ENCODE measurements around the gene ASPDH.
"Not testable (repeated sequence)": the region's sequence is repeated elsewhere in the genome, so short reads cannot be mapped to it uniquely, and the experiment has no call there.

The ASPDH gene

GRCh38 chr19:50476224-50476906 is 37.3 kb downstream of the ASPDH start, which contains the start of the genes EMC10 and GARIN5A:
Gene EMC10 (plus strand): TSS chr19:50476507. CDS start chr19:50476545, 38 bp downstream.
Gene GARIN5A (minus strand): TSS chr19:50476848. CDS start chr19:50476388, 460 bp downstream.
- DNase-seq: peak; percentile 64

- no peak for DNase-seq
Measured at GRCh38 chr19:50475736-50476223, 37.9 kb downstream of the ASPDH start.

- DNase-seq: no peak
Measured at GRCh38 chr19:50475101-50475568, 38.6 kb downstream of the ASPDH start.

GRCh38 chr19:50473336-50473735 is 40.4 kb downstream of the ASPDH start:
- DNase-seq: not testable (repeated sequence)

- no peak for DNase-seq
Measured at GRCh38 chr19:50468818-50469217, 44.9 kb downstream of the ASPDH start.

GRCh38 chr19:50467566-50467965 is 46.1 kb downstream of the ASPDH start:
- DNase-seq: no peak

- no peak for DNase-seq
Measured at GRCh38 chr19:50466706-50467039, 47.0 kb downstream of the ASPDH start.

GRCh38 chr19:50465986-50466705 is 47.6 kb downstream of the ASPDH start:
- no peak for DNase-seq

- no peak for DNase-seq
Measured at GRCh38 chr19:50465000-50465399, 48.7 kb downstream of the ASPDH start.

GRCh38 chr19:50464348-50464747 is 49.4 kb downstream of the ASPDH start:
- DNase-seq: no peak

GRCh38 chr19:50462970-50463369 is 50.7 kb downstream of the ASPDH start:
- no peak for DNase-seq

Data from NCI-H1436 treated with DMSO at 0.1 percent for 48 hours (cell line).